Measurements from ENCODE around the gene USP6NL.

DNA sequence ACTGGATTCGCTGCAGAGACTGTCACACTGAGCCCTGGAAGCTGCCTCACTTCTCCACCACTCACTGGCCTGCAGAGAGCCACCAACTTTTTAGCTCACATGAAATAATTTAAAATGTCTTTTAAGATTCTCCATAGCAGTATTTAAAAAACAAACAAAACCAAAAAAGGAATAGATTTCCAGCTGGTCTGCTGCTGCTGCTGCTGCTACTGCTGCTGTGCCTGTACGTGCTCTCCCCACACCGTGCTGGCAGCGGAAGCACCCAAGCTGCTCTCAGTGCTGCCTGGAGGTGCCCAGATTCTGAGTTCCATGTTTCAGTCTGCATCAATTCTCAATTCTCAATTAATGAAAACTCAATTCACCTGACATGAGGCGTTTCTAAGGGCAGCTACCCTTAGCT, 146.0 kb downstream of the USP6NL start:
- TF ChIP-seq GABPA (IDR thresholded peaks at IDR 0.05; ENCODE audit: borderline replicate concordance, insufficient read depth, low read length) (no peak), POLR2AphosphoS5 (IDR thresholded peaks at IDR 0.05; ENCODE audit: low read depth, low read length) (no peak), KDM1A (IDR thresholded peaks at IDR 0.05; ENCODE audit: borderline replicate concordance, low read length) (no peak), KDM5A (IDR thresholded peaks at IDR 0.05; ENCODE audit: low read length) (no peak), SIX5 (IDR thresholded peaks at IDR 0.05; ENCODE audit: low read depth, low read length) (no peak), EP300 (IDR thresholded peaks at IDR 0.05; ENCODE audit: borderline replicate concordance in 1 of 2, low read depth in 2 of 2, low read length in 2 of 2) (no peak), POLR2A (IDR thresholded peaks at IDR 0.05; ENCODE audit: control extremely low read depth in 1 of 2, low read depth in 2 of 2, low read length in 2 of 2) (no peak), SP2 (IDR thresholded peaks at IDR 0.05; ENCODE audit: low read length) (no peak)
- TF ChIP-seq, protein P1, sequence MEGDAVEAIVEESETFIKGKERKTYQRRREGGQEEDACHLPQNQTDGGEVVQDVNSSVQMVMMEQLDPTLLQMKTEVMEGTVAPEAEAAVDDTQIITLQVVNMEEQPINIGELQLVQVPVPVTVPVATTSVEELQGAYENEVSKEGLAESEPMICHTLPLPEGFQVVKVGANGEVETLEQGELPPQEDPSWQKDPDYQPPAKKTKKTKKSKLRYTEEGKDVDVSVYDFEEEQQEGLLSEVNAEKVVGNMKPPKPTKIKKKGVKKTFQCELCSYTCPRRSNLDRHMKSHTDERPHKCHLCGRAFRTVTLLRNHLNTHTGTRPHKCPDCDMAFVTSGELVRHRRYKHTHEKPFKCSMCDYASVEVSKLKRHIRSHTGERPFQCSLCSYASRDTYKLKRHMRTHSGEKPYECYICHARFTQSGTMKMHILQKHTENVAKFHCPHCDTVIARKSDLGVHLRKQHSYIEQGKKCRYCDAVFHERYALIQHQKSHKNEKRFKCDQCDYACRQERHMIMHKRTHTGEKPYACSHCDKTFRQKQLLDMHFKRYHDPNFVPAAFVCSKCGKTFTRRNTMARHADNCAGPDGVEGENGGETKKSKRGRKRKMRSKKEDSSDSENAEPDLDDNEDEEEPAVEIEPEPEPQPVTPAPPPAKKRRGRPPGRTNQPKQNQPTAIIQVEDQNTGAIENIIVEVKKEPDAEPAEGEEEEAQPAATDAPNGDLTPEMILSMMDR (IDR thresholded peaks at IDR 0.05; ENCODE audit: control extremely low read depth in 1 of 3, insufficient read depth in 1 of 3, low read depth in 1 of 3, low read length in 3 of 3) = no peak
- TF ChIP-seq, protein P2, sequence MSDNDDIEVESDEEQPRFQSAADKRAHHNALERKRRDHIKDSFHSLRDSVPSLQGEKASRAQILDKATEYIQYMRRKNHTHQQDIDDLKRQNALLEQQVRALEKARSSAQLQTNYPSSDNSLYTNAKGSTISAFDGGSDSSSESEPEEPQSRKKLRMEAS (IDR thresholded peaks at IDR 0.05) = no peak
